GM18499 (cell line): Measurements from ENCODE around the gene CERS6.

Experiments
- ATAC-seq: cut with Tn5 transposase; IDR thresholded peaks from one replicate; pipeline ENCODE4 v1.9.1; 2021; ENCODE audit warnings: moderate number of reproducible peaks; ENCODE audit not compliant: insufficient read depth, unreplicated experiment

CERS6 gene

DNA sequence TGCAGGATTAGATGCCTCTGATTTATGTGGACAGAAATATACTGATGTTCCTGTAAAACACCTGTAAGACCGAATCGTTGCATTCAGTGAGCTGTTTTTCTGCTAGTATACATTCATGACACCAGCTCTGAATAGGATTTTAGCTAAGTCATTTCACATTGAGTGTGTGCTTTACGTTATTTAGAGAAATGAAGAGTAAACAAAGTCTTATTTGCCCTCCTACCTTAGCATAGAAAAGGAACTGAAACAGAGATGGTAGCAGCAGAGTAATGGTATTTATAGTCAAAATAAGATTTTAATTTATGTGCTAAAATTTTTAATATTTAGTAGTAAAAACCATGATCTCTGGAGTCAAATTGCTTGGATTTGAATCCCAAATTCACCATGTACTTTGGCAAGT is 168.0 kb downstream of the CERS6 start:
- no peak for ATAC-seq

- no peak for ATAC-seq
These were observed 170.0 kb downstream of the CERS6 start for GRCh38 chr2:168626096-168626495.

DNA sequence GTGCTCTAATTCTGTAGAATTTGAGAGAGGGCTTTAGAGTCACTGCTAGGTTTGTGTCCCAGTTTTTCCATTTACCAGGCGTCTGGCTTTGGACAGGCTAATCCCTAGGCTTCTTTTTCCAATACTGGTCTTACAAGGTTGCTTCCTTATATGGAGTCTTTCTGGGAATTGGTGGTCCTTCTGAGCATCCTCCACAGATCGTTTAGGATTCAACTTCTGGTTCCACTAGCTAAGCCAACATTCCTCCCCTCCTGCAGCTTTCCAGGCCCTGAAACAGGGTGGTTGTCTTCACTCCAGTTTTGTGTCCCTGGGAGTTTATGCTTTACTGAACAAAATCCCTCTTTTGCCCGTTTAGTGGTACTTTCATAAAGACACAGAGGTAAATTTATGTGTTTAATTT is 170.6 kb downstream of the CERS6 start:
- no peak for ATAC-seq

- ATAC-seq, result no peak
These were observed 176.6 kb downstream of the CERS6 start for GRCh38 chr2:168632709-168633121.

DNA sequence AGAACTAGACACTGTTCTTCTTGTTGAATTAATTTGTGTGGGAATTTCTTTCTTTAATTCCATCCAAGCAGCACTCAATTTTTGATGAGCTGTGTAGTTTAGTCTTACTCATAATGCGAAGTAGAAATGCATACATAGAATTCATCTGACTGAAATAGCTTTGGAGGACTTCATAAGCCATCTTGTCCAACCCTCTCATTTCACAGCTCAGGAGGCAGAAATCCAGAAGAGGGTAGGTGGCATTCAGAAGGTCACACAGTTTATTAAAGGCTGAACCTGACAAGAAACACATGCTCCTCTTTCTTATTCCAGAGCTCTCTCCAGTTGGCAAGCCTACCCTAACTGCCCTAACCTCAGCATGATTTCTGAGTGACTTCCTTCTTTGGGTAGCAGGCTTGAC is 177.1 kb downstream of the CERS6 start:
- no peak for ATAC-seq

GRCh38 chr2:168633895-168634294 is 177.8 kb downstream of the CERS6 start:
- ATAC-seq, result no peak

- no peak for ATAC-seq
These were observed 179.0 kb downstream of the CERS6 start for GRCh38 chr2:168635065-168635577.

DNA sequence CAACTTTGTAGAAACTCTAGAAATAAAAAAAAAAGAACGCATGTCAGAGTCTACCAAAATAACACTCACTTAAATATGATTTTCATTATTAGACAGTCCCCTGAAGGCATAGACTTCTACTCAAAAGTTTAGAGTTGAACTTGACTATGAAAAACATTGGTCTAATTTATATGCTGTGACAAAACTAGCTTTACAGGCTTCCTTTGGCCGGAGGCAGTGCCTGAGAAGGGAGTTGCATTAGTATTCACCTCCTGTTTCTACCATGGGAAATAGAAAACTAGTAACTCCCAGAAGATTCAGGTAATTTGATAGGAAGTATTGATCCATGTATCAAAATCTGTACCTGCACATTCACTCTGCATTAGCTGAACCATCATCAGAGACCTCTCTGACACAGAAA is 182.9 kb downstream of the CERS6 start:
- no peak for ATAC-seq

DNA sequence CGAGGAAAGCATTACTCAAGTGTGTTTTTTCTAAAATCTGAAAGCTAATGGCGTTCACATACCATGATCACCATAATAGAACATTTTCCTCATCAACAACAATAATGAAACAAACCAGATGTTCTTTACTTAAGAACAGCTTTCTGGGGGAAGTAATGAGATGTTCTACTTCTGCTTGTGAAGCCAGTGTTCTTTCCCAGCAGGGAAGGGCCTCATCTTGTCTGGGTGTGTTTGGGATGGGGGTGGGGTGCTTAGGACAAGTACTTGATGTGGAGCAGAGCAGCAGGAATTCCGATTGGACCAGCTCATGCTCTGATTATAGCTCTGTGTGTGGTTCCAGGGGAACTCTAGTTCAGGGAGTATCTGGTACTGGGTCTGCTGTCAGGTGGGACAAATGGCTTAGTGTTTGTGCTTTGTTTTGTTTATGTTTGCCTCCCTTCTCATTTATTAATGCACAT is 183.4 kb downstream of the CERS6 start:
- ATAC-seq, result no peak

DNA sequence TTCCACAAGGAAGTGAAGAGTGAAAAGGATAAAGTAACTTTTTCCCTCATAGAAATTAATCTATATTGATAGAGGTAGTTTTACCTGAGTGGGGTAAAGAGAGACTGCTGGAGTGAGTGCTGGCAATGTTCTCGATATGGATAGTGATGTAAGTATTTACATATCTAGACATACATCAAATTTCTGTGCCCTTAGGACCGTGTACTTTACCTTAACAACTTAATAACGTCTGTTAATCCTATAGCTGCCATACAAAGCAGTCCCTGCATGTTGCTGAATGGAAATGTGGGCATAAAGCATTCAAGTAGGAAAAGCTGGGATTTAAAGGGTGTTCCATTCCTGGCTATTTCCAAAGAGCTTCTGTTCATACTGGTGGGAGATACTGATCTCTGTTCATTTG is 184.0 kb downstream of the CERS6 start:
- no peak for ATAC-seq

DNA sequence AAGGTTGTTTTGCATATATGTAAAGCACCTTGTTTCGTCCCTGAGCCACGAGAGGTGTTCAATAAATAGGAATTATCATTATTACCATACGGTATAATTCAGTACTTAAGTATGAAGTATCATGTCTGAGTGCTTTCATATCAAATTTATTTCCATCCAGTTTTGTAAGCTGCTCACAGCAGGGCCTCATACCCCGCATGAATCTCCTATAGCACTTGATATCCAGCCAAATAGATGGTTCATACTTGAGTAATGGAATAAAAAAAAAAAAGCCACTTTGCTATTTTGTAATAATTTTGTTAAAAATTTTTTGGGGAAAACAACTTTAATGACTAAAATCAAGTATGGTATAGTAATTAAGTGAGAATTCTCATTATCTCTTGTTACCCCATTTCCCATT is 185.6 kb downstream of the CERS6 start:
- no peak for ATAC-seq

DNA sequence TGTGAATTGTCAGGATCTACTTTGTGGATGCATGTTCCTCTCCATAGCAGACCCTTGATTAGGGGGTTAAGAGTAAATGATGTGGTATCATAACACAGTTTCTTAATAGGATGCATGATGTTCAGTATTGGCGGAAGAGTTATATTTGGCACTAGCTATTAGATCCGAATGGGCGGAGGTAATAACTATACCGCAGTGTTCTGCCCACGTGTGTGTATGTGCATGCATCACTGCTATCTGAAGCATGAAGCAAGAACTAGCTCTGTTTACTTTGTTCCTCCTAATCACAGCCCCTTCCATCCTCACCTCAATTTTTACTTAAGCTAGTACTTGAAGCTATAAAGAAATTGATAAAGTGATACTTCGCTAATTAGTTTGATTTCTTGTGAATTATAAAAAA is 186.8 kb downstream of the CERS6 start:
- no peak for ATAC-seq

GRCh38 chr2:168643979-168644378 is 187.9 kb downstream of the CERS6 start:
- no peak for ATAC-seq

DNA sequence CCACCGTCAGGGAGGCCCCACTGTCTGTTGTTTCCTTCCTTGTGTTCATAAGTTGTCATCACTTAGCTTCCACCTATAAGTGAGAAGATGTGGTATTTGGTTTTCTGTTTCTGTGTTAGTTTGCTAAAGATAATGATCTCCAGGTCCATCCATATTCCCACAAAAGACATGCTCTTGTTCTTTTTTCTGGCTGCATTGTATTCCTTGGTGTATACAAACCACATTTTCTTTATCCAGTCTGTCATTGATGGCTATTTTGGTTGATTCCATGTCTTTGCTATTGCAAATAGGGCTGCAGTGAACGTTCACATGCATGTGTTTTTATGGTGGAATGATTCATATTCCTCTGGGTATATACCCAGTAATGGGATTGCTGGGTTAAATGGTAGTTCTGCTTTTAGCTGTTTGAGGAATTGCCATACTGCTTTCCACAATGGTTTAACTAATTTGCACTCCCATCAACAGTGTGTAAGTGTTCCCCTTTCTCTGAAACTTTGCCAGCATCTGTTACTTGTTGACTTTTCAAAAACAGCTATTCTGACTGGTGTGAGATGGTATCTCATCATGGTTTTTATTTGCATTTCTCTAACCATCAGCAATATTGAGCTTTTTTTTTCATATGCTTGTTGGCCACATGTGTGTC is 189.7 kb downstream of the CERS6 start:
- no peak for ATAC-seq

DNA sequence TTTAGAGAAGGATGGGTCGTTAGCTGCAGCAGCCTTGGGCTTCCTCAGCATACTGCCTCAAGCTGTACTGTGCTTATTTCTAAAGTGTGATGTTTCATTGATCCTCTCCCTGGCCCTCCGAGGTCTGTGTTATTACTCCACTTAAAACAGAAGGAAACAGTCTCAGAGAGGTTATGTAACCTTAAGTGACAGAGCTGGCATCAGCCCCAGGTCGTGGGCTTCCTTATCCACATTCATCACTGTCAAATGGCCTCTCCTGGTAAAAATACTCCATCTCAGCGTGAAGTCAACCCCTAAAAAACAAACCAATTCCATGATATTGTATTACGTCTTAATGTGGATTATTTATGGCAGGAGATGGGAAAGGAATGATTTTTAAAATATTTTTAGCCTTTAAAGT is 193.0 kb downstream of the CERS6 start:
- no peak for ATAC-seq

GRCh38 chr2:168649562-168649961 is 193.5 kb downstream of the CERS6 start:
- ATAC-seq, result no peak

GRCh38 chr2:168650139-168650538 is 194.1 kb downstream of the CERS6 start:
- ATAC-seq, result no peak

DNA sequence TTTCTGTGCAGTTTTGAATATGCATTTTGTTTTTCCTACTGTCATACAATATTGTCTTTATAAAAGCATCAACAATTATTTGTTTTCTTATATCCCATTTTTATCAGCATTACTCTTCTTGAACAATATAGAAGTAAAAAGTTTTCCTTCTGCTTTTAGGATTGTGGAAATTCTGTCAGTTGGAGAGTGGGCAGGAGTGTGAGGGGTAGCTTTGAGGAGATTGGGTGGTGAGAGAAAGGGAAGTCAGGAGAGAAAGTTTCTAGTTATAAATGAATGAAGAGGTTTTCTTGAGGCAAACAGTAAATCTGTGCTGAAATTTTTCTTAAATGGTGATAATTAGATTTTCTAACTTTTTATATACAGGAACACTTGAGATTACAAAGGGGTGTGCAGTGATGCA is 194.7 kb downstream of the CERS6 start:
- ATAC-seq, result no peak

GRCh38 chr2:168652997-168653921 is 197.2 kb downstream of the CERS6 start:
- ATAC-seq, result no peak

- no peak for ATAC-seq
These were observed 198.6 kb downstream of the CERS6 start for GRCh38 chr2:168654705-168655104.

- no peak for ATAC-seq
These were observed 199.1 kb downstream of the CERS6 start for GRCh38 chr2:168655207-168655606.
